HG03175 (cell line): ENCODE results near the gene TLE3.
"Not testable (repeated sequence)": the region's sequence is repeated elsewhere in the genome, so short reads cannot be mapped to it uniquely, and the experiment has no call there.

Experiments used
- ATAC-seq: cut with Tn5 transposase; IDR thresholded peaks from one replicate; pipeline ENCODE4 v1.9.1; 2021; ENCODE audit warnings: mild to moderate bottlenecking, moderate library complexity; ENCODE audit not compliant: unreplicated experiment

Gene TLE3

DNA sequence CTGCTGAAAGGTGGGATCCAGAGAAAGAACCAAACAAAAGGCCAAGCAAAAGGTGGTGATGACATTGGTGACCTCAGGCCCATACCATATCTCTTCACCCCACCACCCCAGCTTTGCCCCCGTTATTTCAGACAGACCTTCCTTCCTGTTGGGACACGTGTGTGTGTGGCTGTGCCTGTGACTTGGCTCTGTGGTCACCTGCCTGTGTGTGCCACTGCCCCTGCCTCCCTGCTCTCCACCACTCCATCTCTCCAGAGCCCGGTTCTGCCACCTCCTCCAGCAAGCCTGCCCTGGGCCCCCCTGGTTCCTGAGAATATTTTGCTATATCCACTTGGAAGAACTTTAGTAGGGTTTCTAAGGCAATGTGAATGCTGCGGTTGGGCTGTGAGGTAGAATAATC lies 28.6 kb upstream of the TLE3 start:
- ATAC-seq: no peak

DNA sequence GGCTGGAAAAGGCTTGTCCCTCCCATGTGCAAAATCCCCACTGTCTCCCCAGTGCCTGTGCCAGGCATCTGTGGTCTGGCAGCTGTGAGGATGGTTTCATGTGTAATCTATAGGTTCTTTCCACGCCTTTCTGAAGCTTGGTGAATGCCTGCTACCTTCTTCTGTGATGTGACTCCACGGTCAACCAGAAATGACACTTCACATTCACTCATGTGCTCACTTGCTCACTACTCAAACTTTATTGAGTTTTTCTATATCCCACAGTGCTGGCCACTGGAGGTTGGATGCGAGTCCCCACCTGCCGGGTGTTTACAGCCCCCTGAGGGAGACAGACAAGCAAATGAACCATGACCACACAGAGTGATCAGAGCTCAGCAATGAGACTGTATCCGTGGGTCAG lies 27.9 kb upstream of the TLE3 start:
- no peak for ATAC-seq

DNA sequence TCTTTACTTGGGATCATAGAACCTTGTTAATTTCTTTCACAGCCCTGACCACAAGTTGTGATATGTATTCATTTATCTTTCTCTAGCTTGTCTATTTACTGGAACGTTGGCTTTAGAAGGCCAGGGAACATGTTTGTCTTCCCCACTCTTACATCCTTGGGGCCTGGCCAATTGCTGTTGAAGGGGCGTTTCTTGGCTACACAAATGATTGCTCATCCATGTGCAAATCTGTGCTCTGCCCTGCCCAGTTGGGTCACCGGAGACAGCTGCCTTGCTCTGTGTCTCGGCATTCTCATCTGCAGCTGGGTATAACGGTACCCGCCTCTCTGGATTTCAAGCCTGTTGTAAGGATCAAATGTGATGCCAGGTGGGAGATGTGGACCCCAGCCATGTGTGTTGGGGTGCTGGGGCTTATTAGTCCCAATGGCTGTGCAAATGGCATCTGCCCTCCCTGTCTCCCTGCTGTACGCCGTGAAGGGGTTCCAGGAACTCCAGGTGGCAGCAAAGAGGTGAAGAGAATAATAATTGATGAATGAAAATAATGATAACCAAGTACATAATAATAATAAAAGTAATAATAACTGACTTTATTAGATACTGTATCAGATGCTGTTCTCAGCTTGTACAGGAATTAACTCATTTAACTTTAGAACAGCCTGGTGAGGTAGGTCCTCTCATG lies 24.0 kb upstream of the TLE3 start:
- ATAC-seq: no peak

DNA sequence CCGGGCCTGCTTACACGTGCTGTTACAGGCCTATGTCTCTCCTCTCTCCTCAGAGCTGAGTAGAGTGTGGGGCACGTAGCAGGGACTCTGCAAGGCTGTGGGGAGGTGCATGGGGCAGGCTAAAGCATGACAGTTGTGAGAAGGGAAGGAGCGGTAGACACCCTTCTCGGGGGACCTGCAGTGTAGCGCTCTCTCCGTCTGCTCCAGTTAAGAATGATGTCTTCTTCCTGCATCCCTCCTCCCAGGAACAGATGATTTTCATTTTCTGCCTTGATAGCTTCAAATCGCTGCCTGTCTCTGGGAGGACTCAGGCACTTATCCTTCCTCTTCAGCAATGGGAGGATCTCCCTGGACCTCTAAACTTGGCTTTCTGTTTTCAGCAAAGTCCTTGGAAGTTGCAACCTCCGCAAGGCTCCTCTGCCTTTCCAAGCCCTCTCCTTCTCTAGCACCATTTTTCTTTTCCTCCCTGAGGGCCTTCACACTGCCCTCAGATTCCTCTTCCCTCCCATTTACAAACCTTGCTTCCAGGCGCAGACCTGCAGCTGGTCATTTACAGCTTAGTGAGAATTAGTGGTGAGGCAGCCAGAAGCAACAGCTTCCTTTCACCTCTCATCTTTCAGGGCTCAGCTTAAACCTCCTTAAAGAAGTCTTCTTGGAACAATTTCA lies 23.4 kb upstream of the TLE3 start:
- ATAC-seq: no peak

DNA sequence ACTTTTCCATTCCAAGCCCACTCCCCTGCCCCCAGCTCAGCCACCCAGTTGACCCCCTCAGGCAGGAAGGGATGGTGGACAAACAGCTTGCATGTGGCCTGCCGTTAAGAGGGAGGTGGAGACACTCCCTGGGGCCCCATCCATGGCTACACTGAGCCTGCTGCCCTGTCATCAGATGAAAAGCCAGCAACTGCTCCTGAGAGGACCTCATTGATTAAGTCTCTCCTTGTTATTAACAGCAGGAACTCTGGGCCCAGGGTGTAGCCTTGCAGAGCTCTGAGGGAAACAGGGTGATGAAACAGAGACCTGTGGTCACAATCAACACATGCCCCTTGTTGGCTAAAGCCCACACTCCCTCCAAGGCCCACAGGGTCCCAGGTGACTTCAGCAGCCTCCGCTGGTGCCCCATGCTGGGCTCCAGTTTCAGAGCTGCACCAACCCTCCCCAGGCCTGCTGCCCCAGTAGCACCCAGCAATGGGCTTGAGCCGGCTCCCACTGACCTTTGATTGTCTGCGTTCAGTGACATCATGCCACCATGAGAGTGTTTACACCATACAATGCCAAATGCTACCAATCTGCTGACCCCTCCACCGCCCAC lies 22.3 kb upstream of the TLE3 start:
- no peak for ATAC-seq

DNA sequence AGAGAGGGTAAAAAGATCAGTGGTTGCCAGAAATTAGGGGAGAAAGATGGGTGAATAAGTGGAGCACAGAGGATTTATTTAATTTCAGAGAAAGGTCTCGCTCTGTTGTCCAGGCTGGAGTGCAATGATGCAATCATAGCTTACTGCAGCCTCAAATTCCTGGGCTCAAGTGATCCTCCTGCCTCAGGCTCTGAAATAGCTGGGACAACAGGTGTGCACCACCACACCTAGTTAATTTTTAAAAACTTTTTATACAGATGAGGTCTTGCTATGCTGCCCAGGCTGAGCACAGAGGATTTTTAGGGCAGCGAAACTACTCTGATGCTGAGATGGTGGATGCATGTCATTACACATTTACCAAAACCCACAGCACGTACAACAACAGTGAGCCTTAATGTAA lies 20.9 kb upstream of the TLE3 start:
- no peak for ATAC-seq

DNA sequence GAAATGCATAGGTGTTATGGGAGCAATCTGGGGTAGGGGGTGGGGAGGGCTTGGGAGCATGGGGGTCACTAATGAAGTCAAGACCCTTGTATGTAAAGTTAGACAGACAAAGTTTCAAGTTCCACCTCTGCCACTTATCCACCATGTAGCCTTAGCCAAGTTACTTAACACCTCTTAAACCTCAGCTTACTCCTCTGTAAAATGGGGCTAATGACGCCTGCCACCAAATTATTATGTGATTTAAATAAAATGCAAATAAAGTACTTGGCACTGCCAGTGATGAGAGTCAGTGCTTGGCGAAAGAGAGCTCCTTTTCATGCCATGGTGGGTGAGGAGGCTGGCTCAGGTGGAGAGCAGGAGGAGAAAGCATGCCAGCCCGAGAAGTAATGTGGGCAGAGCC lies 18.6 kb upstream of the TLE3 start:
- ATAC-seq: no peak

DNA sequence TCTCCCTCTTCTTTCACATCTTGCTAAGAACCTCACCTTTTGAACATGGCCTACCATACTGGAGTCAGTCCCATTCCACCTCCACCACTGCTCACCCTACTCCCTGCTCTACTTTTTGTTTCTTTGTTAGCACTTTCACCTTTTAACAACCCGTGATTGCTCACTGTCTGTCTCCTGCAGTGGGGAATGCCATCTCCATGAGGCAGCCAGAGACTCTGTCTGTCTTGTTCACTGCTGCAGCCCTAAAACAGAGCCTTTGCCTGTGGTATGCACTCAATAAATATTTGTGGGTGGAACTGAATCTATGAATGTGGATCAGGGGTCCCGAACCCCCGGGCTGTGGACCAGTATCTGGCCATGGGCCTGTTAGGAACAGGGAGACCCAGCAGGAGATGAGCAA lies 16.5 kb upstream of the TLE3 start:
- no peak for ATAC-seq

DNA sequence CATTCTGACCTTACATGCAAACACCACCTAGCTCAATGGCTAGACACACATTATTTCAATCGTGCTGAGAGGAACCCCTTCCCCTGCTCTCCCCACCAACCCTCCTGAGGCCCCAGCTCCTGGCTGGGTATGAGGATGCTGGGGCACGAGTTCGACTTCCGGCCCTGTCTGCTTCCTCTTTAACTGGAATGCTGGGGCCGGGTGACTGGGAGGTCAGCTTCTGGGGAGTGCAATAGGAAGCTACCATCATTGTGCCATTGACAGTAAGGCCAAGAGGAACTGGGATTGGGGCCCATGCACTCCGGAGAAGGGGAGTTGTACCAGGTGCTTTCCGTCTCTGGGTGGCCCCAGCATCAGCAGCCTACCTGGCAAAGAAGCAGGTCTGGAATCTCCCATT lies 15.6 kb upstream of the TLE3 start:
- no peak for ATAC-seq

DNA sequence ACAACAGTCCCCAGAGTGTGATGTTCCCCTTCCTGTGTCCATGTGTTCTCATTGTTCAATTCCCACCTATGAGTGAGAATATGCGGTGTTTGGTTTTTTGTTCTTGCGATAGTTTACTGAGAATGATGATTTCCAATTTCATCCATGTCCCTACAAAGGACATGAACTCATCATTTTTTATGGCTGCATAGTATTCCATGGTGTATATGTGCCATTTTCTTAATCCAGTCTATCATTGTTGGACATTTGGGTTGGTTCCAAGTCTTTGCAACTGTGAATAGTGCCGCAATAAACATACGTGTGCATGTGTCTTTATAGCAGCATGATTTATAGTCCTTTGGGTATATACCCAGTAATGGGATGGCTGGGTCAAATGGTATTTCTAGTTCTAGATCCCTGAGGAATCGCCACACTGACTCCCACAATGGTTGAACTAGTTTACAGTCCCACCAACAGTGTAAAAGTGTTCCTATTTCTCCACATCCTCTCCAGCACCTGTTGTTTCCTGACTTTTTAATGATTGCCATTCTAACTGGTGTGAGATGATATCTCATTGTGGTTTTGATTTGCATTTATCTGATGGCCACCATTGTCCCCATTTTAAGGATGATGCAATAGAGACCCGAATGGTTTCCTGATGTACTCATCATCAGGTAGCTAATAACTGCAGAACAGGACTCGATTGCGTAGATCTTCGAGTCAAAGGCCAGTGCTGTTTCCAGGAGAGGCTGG lies 15.0 kb upstream of the TLE3 start:
- ATAC-seq: not testable (repeated sequence)

DNA sequence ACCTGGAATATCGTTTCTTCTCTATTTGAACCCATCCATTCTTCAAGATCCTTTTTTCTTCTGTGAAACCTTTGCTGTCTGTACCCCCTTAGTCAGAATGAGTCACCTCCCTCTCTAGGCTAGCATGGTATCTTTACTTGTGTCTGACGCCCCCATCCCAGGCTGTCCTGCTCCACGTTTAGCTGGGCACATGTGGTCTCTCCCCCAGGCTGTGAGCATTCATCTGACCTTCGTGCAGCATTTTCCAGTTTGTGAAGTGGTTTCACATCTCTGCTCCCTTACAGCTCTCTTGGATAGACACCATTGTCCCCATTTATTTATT lies 14.3 kb upstream of the TLE3 start:
- no peak for ATAC-seq

DNA sequence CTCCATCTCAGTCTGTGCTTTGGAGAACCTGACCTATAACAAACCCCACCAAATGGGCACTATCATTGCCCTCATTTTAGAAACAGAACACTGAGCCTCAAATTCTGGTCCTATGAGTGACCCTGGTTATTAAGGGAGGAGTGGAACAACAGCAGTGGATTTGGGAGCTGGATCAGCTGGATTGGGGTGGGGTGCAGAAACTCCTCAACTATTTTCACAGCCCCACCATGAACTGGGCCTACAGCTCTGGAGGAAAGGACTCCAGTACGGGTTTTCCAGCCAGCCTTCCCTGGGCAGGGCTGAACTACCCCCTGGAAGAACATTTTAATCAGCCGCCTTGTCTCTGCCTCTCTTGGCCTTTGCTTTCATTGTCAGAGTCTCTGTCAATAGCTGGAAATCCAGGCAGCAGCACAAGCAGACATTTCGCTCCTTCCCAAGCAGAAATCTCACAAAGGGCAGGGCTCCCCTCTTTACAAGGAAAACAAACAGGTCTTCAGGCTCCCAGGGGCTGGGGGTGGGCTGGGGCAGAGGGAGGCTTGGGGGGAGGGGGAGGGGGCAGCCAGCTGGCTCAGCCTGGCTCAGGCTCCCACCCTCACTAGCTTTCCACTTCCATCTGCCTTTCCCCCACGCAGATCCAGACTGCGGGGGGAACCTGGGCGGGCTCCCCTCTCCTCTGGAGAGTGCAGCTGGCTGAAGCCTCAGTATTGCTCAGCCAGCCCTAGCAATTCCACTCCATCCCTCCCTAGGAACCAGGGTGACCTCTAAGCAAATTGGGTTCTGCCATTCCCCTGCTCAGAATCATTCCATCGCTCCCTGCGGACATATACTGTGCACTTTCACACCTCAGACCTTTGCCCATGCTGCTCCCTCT lies 13.7 kb upstream of the TLE3 start:
- no peak for ATAC-seq

DNA sequence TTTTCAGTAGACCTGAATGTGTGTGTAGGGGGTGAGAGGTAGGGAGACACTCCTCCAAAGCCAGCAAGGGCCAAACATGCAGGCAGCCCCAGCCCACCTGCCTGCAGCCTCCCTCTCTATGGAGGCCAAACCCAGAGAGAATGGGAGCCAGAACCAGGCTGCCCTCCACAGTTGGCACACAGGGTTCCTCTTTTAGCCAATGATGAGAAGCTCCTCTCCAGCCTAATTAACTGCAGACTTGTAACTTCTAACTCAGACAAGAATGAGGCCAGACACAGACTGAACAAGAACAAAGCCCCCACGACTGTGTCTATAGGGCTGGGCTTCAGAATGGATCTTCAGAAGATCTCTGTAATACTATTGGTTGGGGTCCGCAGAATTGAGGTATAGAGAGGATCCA lies 12.3 kb upstream of the TLE3 start:
- ATAC-seq: no peak

DNA sequence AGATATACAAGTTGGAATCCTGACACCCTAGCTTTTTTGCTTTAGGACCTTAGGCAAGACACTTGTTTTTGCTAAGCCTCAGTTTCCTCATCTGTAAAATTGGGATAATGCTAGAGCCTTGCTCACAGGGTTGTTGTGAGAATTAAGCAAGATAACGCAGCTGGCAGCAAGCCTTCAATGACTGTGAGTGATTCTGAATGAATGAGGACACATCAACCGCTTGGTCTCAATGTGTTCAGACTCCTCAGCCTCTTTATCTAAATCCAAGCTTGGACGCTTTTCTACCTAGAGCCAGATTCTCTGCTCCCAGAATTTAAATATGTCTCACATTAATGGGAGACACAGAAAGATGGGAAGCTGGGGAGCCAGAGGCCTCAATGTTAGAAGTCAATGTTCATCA lies 11.8 kb upstream of the TLE3 start:
- no peak for ATAC-seq

DNA sequence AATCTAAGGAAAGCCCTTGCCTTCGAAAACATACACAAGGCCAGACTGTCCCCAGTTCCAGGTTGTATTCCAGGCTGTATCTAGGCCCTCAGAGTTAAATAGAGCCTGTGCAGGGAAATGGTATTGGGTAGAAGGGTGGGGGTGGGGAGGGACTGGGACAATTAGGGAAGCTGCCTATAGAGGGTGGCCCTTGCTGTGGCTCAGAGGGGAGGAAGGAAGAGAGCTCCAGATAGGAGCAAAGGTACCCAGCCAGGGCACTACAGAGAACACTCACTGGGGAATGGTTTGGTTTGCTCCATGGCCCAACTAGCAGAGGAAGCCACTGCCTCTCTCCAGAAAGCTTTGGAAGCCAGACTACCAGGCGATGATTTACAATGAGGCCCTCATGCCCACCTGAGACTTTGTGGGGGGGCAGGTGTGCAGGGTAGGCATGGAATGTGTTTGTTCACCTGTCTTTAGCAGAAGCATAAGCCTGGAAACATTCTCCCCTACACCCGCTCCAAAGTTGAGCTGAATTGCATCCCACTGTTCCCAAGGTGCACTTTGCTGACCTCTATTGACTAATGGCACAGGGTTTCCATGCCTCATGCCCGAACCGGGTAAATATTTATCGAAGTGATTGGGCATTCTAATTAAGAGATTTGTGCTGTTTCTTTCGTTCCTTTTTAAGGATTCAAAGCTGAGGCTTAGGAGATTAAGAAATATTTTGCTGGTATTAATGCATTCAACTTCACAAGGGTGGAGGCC lies 6.3 kb upstream of the TLE3 start:
- no peak for ATAC-seq

DNA sequence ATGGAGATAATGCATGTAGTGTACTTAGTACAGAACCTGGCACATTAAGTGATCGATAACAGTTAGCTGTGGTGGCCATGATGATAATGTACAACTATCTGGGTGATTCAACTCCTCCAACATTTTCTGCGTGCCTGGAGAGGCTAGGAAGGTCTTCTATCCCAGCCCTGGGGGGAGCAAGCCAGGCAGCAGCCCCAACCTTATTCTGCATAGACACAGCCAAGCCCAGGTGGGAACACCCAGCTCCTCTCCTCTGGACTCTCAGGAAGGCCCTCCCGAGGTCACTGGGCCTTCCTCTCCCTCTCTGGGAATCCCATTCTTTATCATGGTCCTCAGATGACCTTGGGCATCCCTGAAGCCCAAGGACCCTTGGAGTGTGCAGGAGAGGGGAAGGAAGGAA lies 5.1 kb upstream of the TLE3 start:
- ATAC-seq: no peak

DNA sequence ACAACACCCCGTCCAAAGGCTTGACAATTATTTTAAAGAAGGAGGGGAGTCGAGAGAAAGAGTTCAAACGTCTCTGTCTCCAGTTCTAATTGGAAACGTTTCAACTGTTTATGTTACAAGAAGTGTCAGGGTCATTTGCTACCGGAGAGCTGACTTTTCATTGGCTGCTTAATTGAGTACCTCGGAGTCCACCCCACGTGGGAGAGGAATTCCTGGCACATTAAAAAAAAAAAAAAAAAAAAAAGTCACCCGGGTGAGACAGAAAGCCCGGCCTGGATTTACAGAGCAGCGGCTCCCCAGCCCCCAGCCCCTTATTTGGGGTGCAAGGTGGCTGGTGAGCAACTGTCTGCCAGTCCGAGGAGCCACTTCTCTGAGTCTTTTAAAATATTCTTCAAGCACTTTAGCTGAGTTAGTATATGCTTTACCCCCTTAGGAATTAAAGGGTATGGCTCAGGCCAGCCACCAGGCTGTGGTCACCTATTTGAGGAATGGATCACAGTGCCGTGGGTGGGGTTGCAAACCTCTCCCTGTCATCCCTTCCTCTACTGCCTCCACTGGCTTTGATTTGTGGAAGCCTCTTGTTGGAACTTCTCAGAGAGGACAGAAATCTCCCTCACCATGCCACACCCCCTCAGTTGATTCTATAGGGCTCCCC lies 3.9 kb upstream of the TLE3 start:
- no peak for ATAC-seq

DNA sequence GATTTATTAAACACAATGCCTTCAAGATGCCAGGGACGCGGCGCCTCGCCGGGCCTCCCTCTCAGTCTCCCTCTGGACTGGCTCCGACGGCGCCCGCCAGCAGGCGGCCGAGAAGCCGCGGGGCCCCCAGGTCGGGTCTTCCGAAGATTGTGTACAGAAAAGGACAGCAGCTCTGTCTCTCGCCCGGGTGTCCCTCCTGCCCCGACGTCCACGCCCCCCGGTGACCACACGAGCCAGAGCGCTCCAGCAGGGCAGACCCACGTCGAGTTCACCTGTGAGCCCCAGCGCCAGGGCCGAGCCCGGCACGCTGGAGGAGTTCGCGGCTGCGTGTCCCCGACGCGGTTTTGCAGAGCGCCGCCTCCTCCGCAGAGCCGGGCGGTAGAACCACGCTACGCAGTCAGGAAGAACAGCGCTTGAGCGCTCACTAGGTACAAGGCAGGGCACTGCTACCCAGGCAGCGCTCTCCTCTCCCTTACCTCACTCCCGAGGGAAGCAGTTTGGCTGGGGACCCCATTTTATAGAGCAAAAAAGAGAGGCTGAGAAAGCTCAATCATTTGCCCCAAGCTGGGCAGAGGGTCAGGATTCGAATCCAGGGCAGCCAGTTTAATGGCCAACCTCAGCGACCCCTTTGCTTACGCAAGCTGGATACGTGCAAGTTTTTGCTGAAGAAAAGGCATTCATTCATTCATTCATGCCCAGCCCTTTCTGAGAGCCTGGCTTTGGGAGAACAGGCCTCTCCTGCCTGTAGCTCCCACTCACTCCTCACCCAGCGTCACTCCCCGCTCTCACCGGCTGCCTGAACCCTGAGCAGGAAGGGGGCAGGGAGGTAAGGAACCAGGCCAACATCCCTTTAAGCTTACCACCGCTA lies 3.0 kb upstream of the TLE3 start:
- no peak for ATAC-seq

DNA sequence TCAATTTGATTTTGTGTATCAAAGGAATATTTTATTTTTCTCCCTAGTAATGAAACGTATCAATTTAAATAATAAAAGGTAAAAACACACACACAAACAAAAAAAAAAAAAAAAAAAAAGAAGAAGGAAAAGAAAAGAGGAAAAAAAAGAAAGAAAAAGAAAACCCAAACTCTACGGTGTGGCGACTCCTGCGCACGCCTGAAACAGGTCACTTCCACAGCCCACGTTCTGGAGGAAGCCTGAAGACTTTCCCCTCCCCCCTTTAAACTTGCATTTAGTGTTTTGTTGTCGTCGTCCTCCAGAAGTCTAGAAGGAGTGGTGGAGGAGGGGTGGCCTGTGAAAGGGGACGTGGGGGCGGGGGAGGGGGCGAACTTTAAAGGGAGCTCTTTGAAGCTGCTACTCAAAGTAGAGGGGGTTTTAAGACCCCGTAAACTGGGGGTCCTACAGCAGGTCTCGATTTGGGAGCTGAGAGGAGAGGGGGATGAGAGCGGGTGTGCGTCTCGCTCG lies 2.3 kb upstream of the TLE3 start:
- no peak for ATAC-seq
